ENCODE data around the gene SLC24A3. TPM values are rescaled to one million over a fixed set of nuclear protein-coding genes. Genes with fewer than 3 reads are reported as not detected.

The SLC24A3 gene
- total RNA-seq, 1 donor from 2014 or later: 0.21 TPM

DNA sequence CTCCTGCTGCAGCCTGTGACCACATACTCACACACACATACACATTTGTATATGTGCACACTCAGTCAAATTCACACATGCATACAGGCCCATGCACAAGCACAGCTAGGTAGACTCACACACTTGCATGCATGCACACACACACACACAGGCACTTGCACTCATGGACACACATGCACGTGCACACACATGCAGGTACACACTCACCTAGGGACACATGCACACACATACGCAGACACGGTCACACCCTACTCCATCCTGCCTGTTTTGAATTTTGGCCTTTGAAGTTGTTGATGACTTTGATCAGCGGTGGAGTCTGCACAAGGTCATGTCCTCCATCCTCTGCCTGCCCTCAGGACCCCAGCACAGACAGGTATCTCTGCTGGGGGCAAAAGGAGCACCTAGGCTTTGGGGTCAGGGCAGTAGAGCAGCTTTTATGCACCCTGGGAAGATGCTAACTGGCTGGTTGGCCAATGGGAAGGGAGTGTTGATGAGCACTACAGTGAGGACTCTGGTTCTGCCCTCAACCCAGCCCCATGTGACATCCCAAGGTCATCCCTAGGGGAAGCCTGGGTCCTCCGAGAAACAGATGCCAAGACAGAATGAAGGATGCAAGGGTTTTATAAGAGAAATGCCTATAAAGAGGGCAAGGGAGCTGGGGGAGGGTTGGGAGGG lies 218.3 kb downstream of the SLC24A3 start:
- Mint-ChIP-seq H3K36me3 (no peaks in the 10 kb centered on the region), H3K27ac (no peak overlapping the region), H3K9me3 (no peaks in the 10 kb centered on the region), H3K27me3 (ENCODE audit: insufficient read depth, low read depth) (peaks cover 6% of the 10 kb centered on the region), H3K4me1 (no peaks in the 10 kb centered on the region), H3K4me3 (no peak overlapping the region)
- TF ChIP-seq EZH2 (IDR thresholded peaks at IDR 0.05): no peak
- TF ChIP-seq, protein P1, sequence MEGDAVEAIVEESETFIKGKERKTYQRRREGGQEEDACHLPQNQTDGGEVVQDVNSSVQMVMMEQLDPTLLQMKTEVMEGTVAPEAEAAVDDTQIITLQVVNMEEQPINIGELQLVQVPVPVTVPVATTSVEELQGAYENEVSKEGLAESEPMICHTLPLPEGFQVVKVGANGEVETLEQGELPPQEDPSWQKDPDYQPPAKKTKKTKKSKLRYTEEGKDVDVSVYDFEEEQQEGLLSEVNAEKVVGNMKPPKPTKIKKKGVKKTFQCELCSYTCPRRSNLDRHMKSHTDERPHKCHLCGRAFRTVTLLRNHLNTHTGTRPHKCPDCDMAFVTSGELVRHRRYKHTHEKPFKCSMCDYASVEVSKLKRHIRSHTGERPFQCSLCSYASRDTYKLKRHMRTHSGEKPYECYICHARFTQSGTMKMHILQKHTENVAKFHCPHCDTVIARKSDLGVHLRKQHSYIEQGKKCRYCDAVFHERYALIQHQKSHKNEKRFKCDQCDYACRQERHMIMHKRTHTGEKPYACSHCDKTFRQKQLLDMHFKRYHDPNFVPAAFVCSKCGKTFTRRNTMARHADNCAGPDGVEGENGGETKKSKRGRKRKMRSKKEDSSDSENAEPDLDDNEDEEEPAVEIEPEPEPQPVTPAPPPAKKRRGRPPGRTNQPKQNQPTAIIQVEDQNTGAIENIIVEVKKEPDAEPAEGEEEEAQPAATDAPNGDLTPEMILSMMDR (IDR thresholded peaks at IDR 0.05): no peak
- no peak for TF ChIP-seq EZH2phosphoT487 (IDR thresholded peaks at IDR 0.05)
- Histone ChIP-seq H3K9ac (no peak overlapping the region), H3K4me1 (peaks cover 19% of the 10 kb centered on the region), H3K79me2 (ENCODE audit: low read depth) (no peaks in the 10 kb centered on the region), H4K20me1 (ENCODE audit: low read depth) (no peaks in the 10 kb centered on the region), H3K36me3 (no peaks in the 10 kb centered on the region), H3K9me3 (ENCODE audit: low read depth) (no peaks in the 10 kb centered on the region), H3K27me3 (no peaks in the 10 kb centered on the region), H3K4me3 (no peak overlapping the region), H3F3A (ENCODE audit: low read depth) (no peaks in the 10 kb centered on the region), H3K27ac (no peak overlapping the region), H2AFZ (replicated peaks) (no peak overlapping the region), H3K4me2 (no peak overlapping the region)
- no peak for DNase-seq (ENCODE audit: low spot score)

DNA sequence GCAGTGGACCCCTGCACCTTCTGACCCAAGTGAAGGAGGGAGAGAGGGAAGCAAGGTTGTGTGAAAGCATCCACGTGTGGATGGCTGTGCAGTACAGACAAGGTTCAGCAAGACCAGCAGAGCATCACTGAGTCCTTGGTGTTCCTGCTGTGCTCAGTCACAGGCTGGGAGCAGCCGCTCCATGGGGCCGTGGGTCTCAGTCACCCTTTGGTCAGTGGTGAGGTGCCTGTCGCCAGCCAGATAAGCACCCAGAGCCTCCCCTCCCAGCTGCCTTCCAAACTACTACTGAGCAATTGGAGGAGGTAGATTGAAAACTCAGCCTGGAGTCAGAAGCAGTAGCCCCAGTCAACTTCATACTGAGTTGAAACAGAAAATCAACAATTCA lies 218.9 kb downstream of the SLC24A3 start:
- no peak overlapping the region for H3K9ac ChIP-seq
- H3K27ac Mint-ChIP-seq: no peak overlapping the region
- no peaks in the 10 kb centered on the region for H3K9me3 Mint-ChIP-seq
- H3K27me3 ChIP-seq: no peaks in the 10 kb centered on the region
- no peaks in the 10 kb centered on the region for H3K9me3 ChIP-seq (ENCODE audit: low read depth)
- DNase-seq (ENCODE audit: low spot score): no peak
- no peak for TF ChIP-seq EZH2 (IDR thresholded peaks at IDR 0.05)
- TF ChIP-seq, protein P1 (IDR thresholded peaks at IDR 0.05): no peak
- TF ChIP-seq EZH2phosphoT487 (IDR thresholded peaks at IDR 0.05): no peak
- no peak overlapping the region for H3K27ac ChIP-seq
- no peaks in the 10 kb centered on the region for H3F3A ChIP-seq (ENCODE audit: low read depth)
- peaks cover 6% of the 10 kb centered on the region for H3K27me3 Mint-ChIP-seq (ENCODE audit: insufficient read depth, low read depth)
- no peak overlapping the region for H3K4me3 ChIP-seq
- no peaks in the 10 kb centered on the region for H3K79me2 ChIP-seq (ENCODE audit: low read depth)
- H3K4me3 Mint-ChIP-seq: no peak overlapping the region
- no peaks in the 10 kb centered on the region for H4K20me1 ChIP-seq (ENCODE audit: low read depth)
- H3K4me1 Mint-ChIP-seq: no peaks in the 10 kb centered on the region
- H3K36me3 Mint-ChIP-seq: no peaks in the 10 kb centered on the region
- H3K4me2 ChIP-seq: no peak overlapping the region
- H3K36me3 ChIP-seq: no peaks in the 10 kb centered on the region
- peaks cover 19% of the 10 kb centered on the region for H3K4me1 ChIP-seq
- H2AFZ ChIP-seq (replicated peaks): no peak overlapping the region

DNA sequence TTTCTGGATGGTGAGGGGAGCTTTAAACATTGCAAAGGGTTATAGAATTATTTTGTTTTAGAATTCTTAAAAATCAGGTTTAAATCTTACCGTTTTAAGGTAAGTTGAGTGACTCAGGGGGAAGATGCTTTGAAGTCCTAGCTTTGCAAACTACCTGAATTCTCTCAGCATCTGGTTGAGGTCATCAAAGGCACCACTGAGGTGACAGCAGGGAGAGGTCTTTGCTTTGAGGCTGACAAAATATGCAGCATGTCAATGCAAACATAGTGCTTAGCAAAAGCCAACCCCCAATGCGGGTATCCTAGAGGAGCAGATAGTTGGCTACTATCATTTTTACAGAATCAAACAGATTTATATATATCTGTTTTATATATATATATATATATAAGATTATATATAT lies 219.5 kb downstream of the SLC24A3 start:
- Mint-ChIP-seq H3K4me1 (no peaks in the 10 kb centered on the region), H3K27me3 (ENCODE audit: insufficient read depth, low read depth) (peaks cover 6% of the 10 kb centered on the region), H3K36me3 (no peaks in the 10 kb centered on the region), H3K9me3 (no peaks in the 10 kb centered on the region), H3K27ac (no peak overlapping the region), H3K4me3 (no peak overlapping the region)
- Histone ChIP-seq H3K36me3 (no peaks in the 10 kb centered on the region), H3K9ac (no peak overlapping the region), H3K79me2 (ENCODE audit: low read depth) (no peaks in the 10 kb centered on the region), H3K9me3 (ENCODE audit: low read depth) (no peaks in the 10 kb centered on the region), H3F3A (ENCODE audit: low read depth) (no peaks in the 10 kb centered on the region), H4K20me1 (ENCODE audit: low read depth) (no peaks in the 10 kb centered on the region), H2AFZ (replicated peaks) (no peak overlapping the region), H3K4me3 (no peak overlapping the region), H3K4me2 (no peak overlapping the region), H3K27me3 (no peaks in the 10 kb centered on the region), H3K4me1 (peaks cover 19% of the 10 kb centered on the region), H3K27ac (no peak overlapping the region)
- DNase-seq (ENCODE audit: low spot score): no peak
- TF ChIP-seq EZH2phosphoT487 (IDR thresholded peaks at IDR 0.05) (no peak), EZH2 (IDR thresholded peaks at IDR 0.05) (no peak)
- TF ChIP-seq, protein P1 (IDR thresholded peaks at IDR 0.05): no peak
